ENCODE data around the gene SH2D3C. TPM values are rescaled to one million over a fixed set of nuclear protein-coding genes. Genes with fewer than 3 reads are reported as not detected.

The SH2D3C gene
- polyA plus RNA-seq, 1 experiment: 0.04 TPM

DNA sequence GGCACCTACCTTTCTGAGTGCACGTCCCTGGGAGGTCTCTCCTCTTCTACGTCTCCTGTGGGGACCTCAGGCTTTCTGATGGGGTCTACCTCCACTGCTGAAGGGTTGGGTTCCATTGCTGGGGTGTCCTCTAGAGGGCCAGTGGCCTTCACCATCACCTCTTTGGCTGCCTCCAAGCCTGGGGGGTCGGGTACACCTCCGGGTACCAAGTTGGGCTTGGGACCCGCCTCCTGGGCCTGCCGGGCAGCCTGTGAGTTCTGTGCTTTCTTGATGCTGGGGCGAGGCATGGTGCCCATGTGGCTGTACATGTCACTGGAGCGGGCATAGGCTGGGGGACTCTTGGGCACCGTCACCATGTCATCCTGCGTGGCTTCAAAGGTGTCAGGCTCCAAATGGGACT is 4.5 kb downstream of the SH2D3C start:
- TF ChIP-seq, protein P1, sequence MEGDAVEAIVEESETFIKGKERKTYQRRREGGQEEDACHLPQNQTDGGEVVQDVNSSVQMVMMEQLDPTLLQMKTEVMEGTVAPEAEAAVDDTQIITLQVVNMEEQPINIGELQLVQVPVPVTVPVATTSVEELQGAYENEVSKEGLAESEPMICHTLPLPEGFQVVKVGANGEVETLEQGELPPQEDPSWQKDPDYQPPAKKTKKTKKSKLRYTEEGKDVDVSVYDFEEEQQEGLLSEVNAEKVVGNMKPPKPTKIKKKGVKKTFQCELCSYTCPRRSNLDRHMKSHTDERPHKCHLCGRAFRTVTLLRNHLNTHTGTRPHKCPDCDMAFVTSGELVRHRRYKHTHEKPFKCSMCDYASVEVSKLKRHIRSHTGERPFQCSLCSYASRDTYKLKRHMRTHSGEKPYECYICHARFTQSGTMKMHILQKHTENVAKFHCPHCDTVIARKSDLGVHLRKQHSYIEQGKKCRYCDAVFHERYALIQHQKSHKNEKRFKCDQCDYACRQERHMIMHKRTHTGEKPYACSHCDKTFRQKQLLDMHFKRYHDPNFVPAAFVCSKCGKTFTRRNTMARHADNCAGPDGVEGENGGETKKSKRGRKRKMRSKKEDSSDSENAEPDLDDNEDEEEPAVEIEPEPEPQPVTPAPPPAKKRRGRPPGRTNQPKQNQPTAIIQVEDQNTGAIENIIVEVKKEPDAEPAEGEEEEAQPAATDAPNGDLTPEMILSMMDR (IDR thresholded peaks at IDR 0.05; ENCODE audit: insufficient read depth, low read depth, low read length): no peak
- POLR2A ChIA-PET: no interaction called here
- H3K27me3 ChIP-seq (ENCODE audit: control insufficient read depth, insufficient read depth, low read length): peaks cover 7% of the 10 kb centered on the region; the same call in 1 of the 2 replicates
- CTCF ChIA-PET: interaction anchor here (1.4 kb wide), 2 partner anchors 11 to 39 kb away, joined by 4 to 5 read pairs; partner anchors contain the start of genes CDK9 and TOR2A
- DNase-seq (ENCODE audit: low read depth): no peak
- no peaks in the 10 kb centered on the region for H3K36me3 ChIP-seq (ENCODE audit: control insufficient read depth, insufficient read depth, low read length)
- H3K4me3 ChIP-seq (ENCODE audit: low read depth, low read length): no peak overlapping the region

DNA sequence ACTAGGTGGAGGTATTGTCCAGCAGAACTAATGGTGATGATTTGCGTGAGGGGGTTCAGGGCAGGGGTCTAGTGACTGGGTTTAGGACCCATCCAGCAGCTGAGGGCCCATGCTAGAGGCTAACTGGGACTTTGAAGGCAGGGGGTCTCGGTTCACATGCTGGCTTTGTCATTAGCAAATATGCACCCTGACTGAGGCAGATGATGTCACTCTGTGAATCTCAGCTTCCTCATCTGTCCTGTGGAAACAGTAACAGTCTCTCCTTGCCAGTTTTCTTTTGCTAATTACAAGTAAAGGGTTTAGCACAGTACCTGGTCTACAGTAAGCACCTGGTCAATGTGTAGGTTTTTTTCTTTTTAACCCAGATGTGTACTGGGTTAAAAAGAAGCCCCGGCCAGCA is 5.2 kb downstream of the SH2D3C start:
- POLR2A ChIA-PET: no interaction called here
- TF ChIP-seq, protein P1 (IDR thresholded peaks at IDR 0.05; ENCODE audit: insufficient read depth, low read depth, low read length): no peak
- peaks cover 8% of the 10 kb centered on the region for H3K27me3 ChIP-seq (ENCODE audit: control insufficient read depth, insufficient read depth, low read length)

GRCh38 chr9:127772603-127773002 is 5.9 kb downstream of the SH2D3C start:
- Histone ChIP-seq H3K4me3 (ENCODE audit: low read depth, low read length) (no peak overlapping the region), H3K27me3 (ENCODE audit: control insufficient read depth, insufficient read depth, low read length) (peaks cover 8% of the 10 kb centered on the region), H3K36me3 (ENCODE audit: control insufficient read depth, insufficient read depth, low read length) (no peaks in the 10 kb centered on the region)
- DNase-seq (ENCODE audit: low read depth): no peak
- ChIA-PET POLR2A (interaction anchor here (0.7 kb wide), 1 partner anchor 133 kb away, joined by 9 read pairs; no protein-coding TSS in a partner anchor), CTCF (interaction anchor here (1.1 to 1.2 kb wide), 2 partner anchors 12 to 38 kb away, joined by 3 to 5 read pairs; partner anchors contain the start of gene TOR2A)
- TF ChIP-seq, protein P1 (IDR thresholded peaks at IDR 0.05; ENCODE audit: insufficient read depth, low read depth, low read length): no peak

More for the DNA sequence above, 5.2 kb downstream of the SH2D3C start:
- Histone ChIP-seq H3K36me3 (ENCODE audit: control insufficient read depth, insufficient read depth, low read length) (no peaks in the 10 kb centered on the region), H3K4me3 (ENCODE audit: low read depth, low read length) (no peak overlapping the region)
- no peak for DNase-seq (ENCODE audit: low read depth)
- CTCF ChIA-PET: interaction anchor here (1.1 kb wide), 1 partner anchor 38 kb away, joined by 5 read pairs; the partner anchor contains the start of gene TOR2A

GRCh38 chr9:127771570-127772189 is 6.8 kb downstream of the SH2D3C start:
- peaks cover 6% of the 10 kb centered on the region for H3K27me3 ChIP-seq (ENCODE audit: control insufficient read depth, insufficient read depth, low read length)
- ChIA-PET CTCF (interaction anchor here (0.7 to 2.0 kb wide), 6 partner anchors 12 to 98 kb away, joined by 3 to 10 read pairs (median 4); partner anchors contain the start of genes CDK9 and TOR2A), POLR2A (interaction anchor here (0.5 to 0.7 kb wide), 5 partner anchors 14 to 132 kb away, joined by 3 to 27 read pairs (median 9); no protein-coding TSS in a partner anchor)
- TF ChIP-seq, protein P1 (IDR thresholded peaks at IDR 0.05; ENCODE audit: insufficient read depth, low read depth, low read length): no peak
- H3K4me3 ChIP-seq (ENCODE audit: low read depth, low read length): peak overlapping the region; percentile 42
- H3K36me3 ChIP-seq (ENCODE audit: control insufficient read depth, insufficient read depth, low read length): no peaks in the 10 kb centered on the region
- DNase-seq (ENCODE audit: low read depth): no peak

GRCh38 chr9:127770905-127771569 is 7.4 kb downstream of the SH2D3C start:
- ChIA-PET CTCF (interaction anchor here (0.7 to 2.0 kb wide), 7 partner anchors 12 to 185 kb away, joined by 3 to 10 read pairs (median 4); partner anchors contain the start of genes CDK9 and TOR2A), POLR2A (interaction anchor here (0.5 to 0.7 kb wide), 3 partner anchors 14 to 38 kb away, joined by 3 to 27 read pairs (median 7); no protein-coding TSS in a partner anchor)
- Histone ChIP-seq H3K4me3 (ENCODE audit: low read depth, low read length) (peak overlapping the region; percentile 42), H3K27me3 (ENCODE audit: control insufficient read depth, insufficient read depth, low read length) (peaks cover 6% of the 10 kb centered on the region; the same call in 1 of the 2 replicates), H3K36me3 (ENCODE audit: control insufficient read depth, insufficient read depth, low read length) (no peaks in the 10 kb centered on the region)
- peak; percentile 82 for DNase-seq (ENCODE audit: low read depth)
- TF ChIP-seq, protein P1 (IDR thresholded peaks at IDR 0.05; ENCODE audit: insufficient read depth, low read depth, low read length): no peak
